Measurements from ENCODE around the gene OR4B1.

GRCh38 chr11:48261600-48261999, 45.0 kb downstream of the OR4B1 start:
- TF ChIP-seq POLR2A (IDR thresholded peaks at IDR 0.05) (no peak), CTCF (IDR thresholded peaks at IDR 0.05) (no peak)
